ENCODE measurements around the gene BACH2. TPM values are rescaled to one million over a fixed set of nuclear protein-coding genes. Genes with fewer than 3 reads are reported as not detected.
"Not testable (repeated sequence)": the region's sequence is repeated elsewhere in the genome, so short reads cannot be mapped to it uniquely, and the experiment has no call there.

BACH2 gene
- polyA plus RNA-seq, 1 donor from 2014 or later, result 45.5 TPM

DNA sequence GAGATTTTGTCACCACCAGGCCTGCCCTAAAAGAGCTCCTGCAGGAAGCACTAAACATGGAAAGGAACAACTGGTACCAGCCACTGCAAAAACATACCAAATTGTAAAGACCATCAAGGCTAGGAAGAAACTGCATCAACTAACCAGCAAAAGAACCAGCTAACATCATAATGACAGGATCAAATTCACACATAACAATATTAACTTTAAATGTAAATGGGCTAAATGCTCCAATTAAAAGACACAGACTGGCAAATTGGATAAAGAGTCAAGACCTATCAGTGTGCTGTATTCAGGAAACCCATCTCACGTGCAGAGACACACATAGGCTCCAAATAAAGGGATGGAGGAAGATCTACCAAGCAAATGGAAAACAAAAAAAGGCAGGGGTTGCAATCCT, 240.7 kb downstream of the BACH2 start:
- H3K9ac ChIP-seq (ENCODE audit: low read length); H4K20me1 ChIP-seq (ENCODE audit: insufficient read depth); H3F3A ChIP-seq (ENCODE audit: insufficient read depth, low read length, poor library complexity, severe bottlenecking); H3K27me3 ChIP-seq (ENCODE audit: insufficient read depth, low read depth, low read length); H3K4me2 ChIP-seq (ENCODE audit: low read length); H3K9me2 ChIP-seq (ENCODE audit: insufficient read depth, low read length); H3K79me2 ChIP-seq (replicated peaks; ENCODE audit: insufficient read depth, low read length); H3K4me3 ChIP-seq (ENCODE audit: low read length); H3K36me3 ChIP-seq (ENCODE audit: insufficient read depth, low read length); H2AFZ ChIP-seq (ENCODE audit: low read depth, low read length); H3K27ac ChIP-seq (ENCODE audit: low read length); H3K9me3 ChIP-seq (ENCODE audit: low read length): not testable (repeated sequence)

DNA sequence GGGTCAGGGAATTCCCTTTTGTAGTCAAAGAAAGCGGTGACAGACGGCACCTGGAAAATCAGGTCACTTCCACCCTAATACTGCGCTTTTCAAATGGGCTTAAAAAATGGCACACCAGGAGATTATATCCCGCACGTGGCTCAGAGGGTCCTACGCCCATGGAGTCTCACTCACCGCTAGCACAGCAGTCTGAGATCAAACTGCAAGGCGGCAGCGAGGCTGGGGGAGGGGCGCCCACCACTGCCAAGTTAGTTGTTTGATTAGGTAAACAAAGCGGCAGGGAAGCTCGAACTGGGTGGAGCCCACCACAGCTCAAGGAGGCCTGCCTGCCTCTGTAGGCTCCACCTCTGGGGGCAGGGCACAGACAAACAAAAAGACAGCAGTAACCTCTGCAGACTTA, 242.4 kb downstream of the BACH2 start:
- H4K20me1 ChIP-seq (ENCODE audit: insufficient read depth); H3K9me3 ChIP-seq (ENCODE audit: low read length); H3F3A ChIP-seq (ENCODE audit: insufficient read depth, low read length, poor library complexity, severe bottlenecking); H3K27me3 ChIP-seq (ENCODE audit: insufficient read depth, low read depth, low read length); H3K4me3 ChIP-seq (ENCODE audit: low read length); H3K9ac ChIP-seq (ENCODE audit: low read length); H3K4me2 ChIP-seq (ENCODE audit: low read length); H3K9me2 ChIP-seq (ENCODE audit: insufficient read depth, low read length); H3K79me2 ChIP-seq (replicated peaks; ENCODE audit: insufficient read depth, low read length); H2AFZ ChIP-seq (ENCODE audit: low read depth, low read length); H3K36me3 ChIP-seq (ENCODE audit: insufficient read depth, low read length); H3K27ac ChIP-seq (ENCODE audit: low read length): not testable (repeated sequence)

GRCh38 chr6:90053614-90054013, 243.0 kb downstream of the BACH2 start:
- Histone ChIP-seq H3K27ac (ENCODE audit: low read length) (no peak overlapping the region), H3K9me2 (ENCODE audit: insufficient read depth, low read length) (no peaks in the 10 kb centered on the region), H3K9me3 (ENCODE audit: low read length) (peaks cover 5% of the 10 kb centered on the region), H3K4me3 (ENCODE audit: low read length) (no peak overlapping the region), H3K27me3 (ENCODE audit: insufficient read depth, low read depth, low read length) (no peaks in the 10 kb centered on the region), H2AFZ (ENCODE audit: low read depth, low read length) (no peak overlapping the region), H3K79me2 (replicated peaks; ENCODE audit: insufficient read depth, low read length) (peaks cover 4% of the 10 kb centered on the region), H3K4me2 (ENCODE audit: low read length) (no peak overlapping the region), H3K36me3 (ENCODE audit: insufficient read depth, low read length) (no peaks in the 10 kb centered on the region), H4K20me1 (ENCODE audit: insufficient read depth) (no peaks in the 10 kb centered on the region), H3K9ac (ENCODE audit: low read length) (no peak overlapping the region), H3F3A (ENCODE audit: insufficient read depth, low read length, poor library complexity, severe bottlenecking) (no peaks in the 10 kb centered on the region)
- TF ChIP-seq EP300 (conservative IDR thresholded peaks at IDR 0.05; ENCODE audit: poor library complexity, severe bottlenecking), result no peak
- no peak for TF ChIP-seq MXI1 (conservative IDR thresholded peaks at IDR 0.05; ENCODE audit: poor library complexity, severe bottlenecking)
- TF ChIP-seq EZH2 (IDR thresholded peaks at IDR 0.05; ENCODE audit: borderline replicate concordance, insufficient read depth, low read length, poor library complexity, severe bottlenecking), result no peak

GRCh38 chr6:90049295-90049694, 247.3 kb downstream of the BACH2 start:
- TF ChIP-seq EP300 (conservative IDR thresholded peaks at IDR 0.05; ENCODE audit: poor library complexity, severe bottlenecking) (no peak), SMC3 (conservative IDR thresholded peaks at IDR 0.05; ENCODE audit: poor library complexity) (no peak), TAF1 (IDR thresholded peaks at IDR 0.05; ENCODE audit: low read depth) (no peak), POLR2AphosphoS5 (IDR thresholded peaks at IDR 0.05) (no peak), RAD21 (conservative IDR thresholded peaks at IDR 0.05) (no peak), REST (IDR thresholded peaks at IDR 0.05; ENCODE audit: borderline replicate concordance) (no peak), MXI1 (conservative IDR thresholded peaks at IDR 0.05; ENCODE audit: poor library complexity, severe bottlenecking) (no peak), EZH2 (IDR thresholded peaks at IDR 0.05; ENCODE audit: borderline replicate concordance, insufficient read depth, low read length, poor library complexity, severe bottlenecking) (no peak)
- TF ChIP-seq, protein P1, sequence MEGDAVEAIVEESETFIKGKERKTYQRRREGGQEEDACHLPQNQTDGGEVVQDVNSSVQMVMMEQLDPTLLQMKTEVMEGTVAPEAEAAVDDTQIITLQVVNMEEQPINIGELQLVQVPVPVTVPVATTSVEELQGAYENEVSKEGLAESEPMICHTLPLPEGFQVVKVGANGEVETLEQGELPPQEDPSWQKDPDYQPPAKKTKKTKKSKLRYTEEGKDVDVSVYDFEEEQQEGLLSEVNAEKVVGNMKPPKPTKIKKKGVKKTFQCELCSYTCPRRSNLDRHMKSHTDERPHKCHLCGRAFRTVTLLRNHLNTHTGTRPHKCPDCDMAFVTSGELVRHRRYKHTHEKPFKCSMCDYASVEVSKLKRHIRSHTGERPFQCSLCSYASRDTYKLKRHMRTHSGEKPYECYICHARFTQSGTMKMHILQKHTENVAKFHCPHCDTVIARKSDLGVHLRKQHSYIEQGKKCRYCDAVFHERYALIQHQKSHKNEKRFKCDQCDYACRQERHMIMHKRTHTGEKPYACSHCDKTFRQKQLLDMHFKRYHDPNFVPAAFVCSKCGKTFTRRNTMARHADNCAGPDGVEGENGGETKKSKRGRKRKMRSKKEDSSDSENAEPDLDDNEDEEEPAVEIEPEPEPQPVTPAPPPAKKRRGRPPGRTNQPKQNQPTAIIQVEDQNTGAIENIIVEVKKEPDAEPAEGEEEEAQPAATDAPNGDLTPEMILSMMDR (IDR thresholded peaks at IDR 0.05; ENCODE audit: poor library complexity, severe bottlenecking), result no peak
- Histone ChIP-seq H3K27me3 (ENCODE audit: insufficient read depth, low read depth, low read length) (no peaks in the 10 kb centered on the region), H4K20me1 (ENCODE audit: insufficient read depth) (no peaks in the 10 kb centered on the region), H3F3A (ENCODE audit: insufficient read depth, low read length, poor library complexity, severe bottlenecking) (no peaks in the 10 kb centered on the region), H3K4me2 (ENCODE audit: low read length) (no peak overlapping the region), H3K9ac (ENCODE audit: low read length) (no peak overlapping the region), H2AFZ (ENCODE audit: low read depth, low read length) (no peak overlapping the region), H3K9me2 (ENCODE audit: insufficient read depth, low read length) (no peaks in the 10 kb centered on the region), H3K36me3 (ENCODE audit: insufficient read depth, low read length) (no peaks in the 10 kb centered on the region), H3K27ac (ENCODE audit: low read length) (no peak overlapping the region), H3K9me3 (ENCODE audit: low read length) (peaks cover 5% of the 10 kb centered on the region), H3K79me2 (replicated peaks; ENCODE audit: insufficient read depth, low read length) (peaks cover 8% of the 10 kb centered on the region), H3K4me3 (ENCODE audit: low read length) (no peak overlapping the region)
